ENCODE data around the gene MEGF9.

GRCh38 chr9:120714088-120714845 lies at the start of gene MEGF9:
- TF ChIP-seq CTCF (IDR thresholded peaks at IDR 0.05), result no peak
- peak; percentile 62 to 99 for TF ChIP-seq POLR2A (IDR thresholded peaks at IDR 0.05)

All from thyroid gland (tissue), 4 donors.